ENCODE data around the gene TMEM187. TPM values are rescaled to one million over a fixed set of nuclear protein-coding genes. Genes with fewer than 3 reads are reported as not detected.

TMEM187 gene
- total RNA-seq, 1 donor: 7.5 TPM

DNA sequence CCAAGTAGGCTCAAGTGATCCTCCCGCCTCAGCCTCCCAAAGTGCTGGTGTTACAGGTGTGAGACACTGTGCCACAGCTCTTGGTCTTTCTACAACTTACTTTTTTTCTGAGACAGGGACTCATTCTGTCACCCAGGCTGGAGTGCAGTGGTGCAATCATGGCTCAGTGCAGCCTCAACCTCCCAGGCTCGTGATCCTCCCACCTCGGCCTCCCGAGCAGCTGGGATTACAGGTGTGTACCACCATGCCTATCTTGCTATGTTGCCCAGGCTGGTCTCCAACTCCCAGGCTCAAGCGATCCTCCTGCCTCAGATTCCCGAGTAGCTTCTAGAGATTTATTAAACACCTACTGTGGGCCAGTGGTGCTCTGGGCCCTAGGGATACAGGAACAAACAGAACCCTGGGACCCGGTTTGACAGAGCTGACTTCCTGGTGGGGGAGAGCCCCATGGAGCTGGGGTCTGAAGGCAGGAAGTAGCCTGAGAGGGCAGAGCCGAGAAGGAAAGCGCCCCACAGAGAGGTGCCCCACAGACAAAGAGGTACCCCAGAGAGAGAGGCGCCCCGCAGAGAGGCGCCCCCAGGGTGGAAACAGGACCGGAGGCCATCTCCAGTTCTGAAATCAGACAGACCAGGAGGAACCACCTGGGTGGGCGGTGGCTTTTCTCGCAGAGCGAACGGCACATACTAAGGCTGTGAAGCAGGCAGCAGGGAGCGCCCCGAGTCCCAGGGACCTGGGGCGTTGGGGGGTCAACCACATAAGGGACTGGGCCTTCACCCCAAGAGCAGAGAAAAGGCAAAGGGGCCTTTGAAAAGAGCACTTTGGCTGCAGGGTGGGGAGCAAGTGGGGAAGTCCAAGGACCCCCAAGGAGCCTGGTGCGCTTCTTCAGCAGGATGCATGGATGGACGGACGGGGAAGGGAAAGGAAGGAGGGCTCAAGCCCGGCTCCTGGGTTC is 42.2 kb downstream of the TMEM187 start:
- DNase-seq (ENCODE audit: low read depth): no peak
- TF ChIP-seq, protein P1, sequence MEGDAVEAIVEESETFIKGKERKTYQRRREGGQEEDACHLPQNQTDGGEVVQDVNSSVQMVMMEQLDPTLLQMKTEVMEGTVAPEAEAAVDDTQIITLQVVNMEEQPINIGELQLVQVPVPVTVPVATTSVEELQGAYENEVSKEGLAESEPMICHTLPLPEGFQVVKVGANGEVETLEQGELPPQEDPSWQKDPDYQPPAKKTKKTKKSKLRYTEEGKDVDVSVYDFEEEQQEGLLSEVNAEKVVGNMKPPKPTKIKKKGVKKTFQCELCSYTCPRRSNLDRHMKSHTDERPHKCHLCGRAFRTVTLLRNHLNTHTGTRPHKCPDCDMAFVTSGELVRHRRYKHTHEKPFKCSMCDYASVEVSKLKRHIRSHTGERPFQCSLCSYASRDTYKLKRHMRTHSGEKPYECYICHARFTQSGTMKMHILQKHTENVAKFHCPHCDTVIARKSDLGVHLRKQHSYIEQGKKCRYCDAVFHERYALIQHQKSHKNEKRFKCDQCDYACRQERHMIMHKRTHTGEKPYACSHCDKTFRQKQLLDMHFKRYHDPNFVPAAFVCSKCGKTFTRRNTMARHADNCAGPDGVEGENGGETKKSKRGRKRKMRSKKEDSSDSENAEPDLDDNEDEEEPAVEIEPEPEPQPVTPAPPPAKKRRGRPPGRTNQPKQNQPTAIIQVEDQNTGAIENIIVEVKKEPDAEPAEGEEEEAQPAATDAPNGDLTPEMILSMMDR (IDR thresholded peaks at IDR 0.05; ENCODE audit: insufficient read depth, low read length): no peak
- H3K4me3 ChIP-seq (ENCODE audit: low read depth, low read length): no peak overlapping the region

GRCh38 chrX:154015581-154016264 is 43.2 kb downstream of the TMEM187 start:
- DNase-seq (ENCODE audit: low read depth): no peak
- TF ChIP-seq, protein P1 (IDR thresholded peaks at IDR 0.05; ENCODE audit: insufficient read depth, low read length): no peak
- no peak overlapping the region for H3K4me3 ChIP-seq (ENCODE audit: low read depth, low read length)

- TF ChIP-seq, protein P1 (IDR thresholded peaks at IDR 0.05; ENCODE audit: insufficient read depth, low read length): no peak
- H3K4me3 ChIP-seq (ENCODE audit: low read depth, low read length): no peak overlapping the region
- DNase-seq (ENCODE audit: low read depth): no peak
These were observed 44.0 kb downstream of the TMEM187 start for GRCh38 chrX:154016366-154017076.

DNA sequence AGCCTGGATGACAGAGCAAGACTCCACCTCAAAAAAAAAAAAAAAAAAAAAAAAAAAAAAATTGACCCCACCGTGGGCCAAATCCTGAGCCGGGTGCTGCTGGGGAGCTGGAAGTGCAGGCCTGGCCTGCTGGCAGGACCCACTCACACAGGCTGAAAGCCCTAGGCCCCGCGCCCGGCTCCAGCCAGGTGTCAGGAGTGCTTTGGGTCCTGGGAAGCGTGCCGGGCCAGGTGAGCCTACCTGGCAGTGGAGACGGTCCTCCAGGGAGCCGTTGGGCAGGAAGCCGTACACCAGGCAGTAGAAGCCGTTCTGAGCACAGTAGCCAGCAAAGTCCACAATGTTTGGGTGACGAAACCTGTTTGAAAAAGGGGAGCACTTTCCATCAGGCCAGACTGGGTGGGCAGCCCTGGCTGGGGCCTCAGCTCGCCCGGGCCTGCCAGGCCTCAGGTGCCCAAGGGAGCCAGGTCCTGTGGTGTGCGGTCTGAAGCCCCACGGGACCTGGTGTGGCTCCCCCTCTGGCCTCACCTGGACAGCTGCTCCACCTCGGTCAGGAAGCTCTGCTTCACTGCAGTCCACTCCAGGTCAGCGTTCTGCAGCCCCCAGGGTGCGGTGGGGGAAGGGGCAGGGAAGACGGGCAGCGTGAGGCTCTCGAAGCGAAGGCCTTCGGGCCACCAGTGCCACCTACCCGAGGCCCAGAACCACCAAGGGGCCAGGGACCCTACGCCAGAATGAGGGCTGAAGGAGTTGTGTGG is 45.4 kb downstream of the TMEM187 start:
- TF ChIP-seq, protein P1 (IDR thresholded peaks at IDR 0.05; ENCODE audit: insufficient read depth, low read length): no peak
- H3K4me3 ChIP-seq (ENCODE audit: low read depth, low read length): peak overlapping the region; percentile 69
- no peak for DNase-seq (ENCODE audit: low read depth)

DNA sequence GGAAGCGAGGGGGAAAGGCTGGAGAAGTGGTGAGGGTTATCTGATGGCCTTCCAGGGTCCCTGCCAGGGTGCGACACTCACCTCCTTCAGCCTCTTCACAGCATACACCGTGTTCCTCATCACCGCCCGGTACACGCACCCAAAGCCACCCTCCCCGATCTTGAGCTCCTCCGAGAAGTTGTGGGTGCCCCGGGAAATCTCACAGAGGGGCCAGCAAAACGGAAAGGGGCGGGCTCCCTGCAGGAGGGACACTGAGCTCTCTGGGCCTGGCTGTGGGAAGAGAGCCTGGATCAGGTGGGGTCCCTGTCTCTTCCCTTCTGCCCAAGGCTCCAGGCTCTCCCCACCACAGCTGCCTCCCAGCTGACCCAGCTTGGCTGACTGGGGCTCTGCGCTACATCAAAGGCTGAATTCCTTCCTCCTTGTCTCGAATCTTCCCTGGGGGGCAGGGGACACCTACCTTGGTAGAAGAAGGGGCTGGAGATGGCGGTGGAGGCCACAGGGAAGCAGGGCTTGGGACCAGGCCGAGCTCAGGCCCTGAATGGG is 46.0 kb downstream of the TMEM187 start:
- peak overlapping the region; percentile 69 for H3K4me3 ChIP-seq (ENCODE audit: low read depth, low read length)
- DNase-seq (ENCODE audit: low read depth): no peak
- TF ChIP-seq, protein P1 (IDR thresholded peaks at IDR 0.05; ENCODE audit: insufficient read depth, low read length): no peak

Measured in fibroblast of the aortic adventitia (primary cell).